BE2C (cell line): ENCODE results near the gene METTL13.

Experiments
- DNase-seq: peaks from one replicate; pipeline ENCODE4 v3.0.0-alpha.2; 2020
- H3K27me3 ChIP-seq: fragments of 250-450 bp; sonication (Bioruptor Pico); 2 replicates; pipeline ENCODE4 v1.5.1; 2020; ENCODE audit warnings: mild to moderate bottlenecking
- H3K36me3 ChIP-seq: fragments of 250-450 bp; sonication (Bioruptor Pico); 2 replicates; pipeline ENCODE4 v1.5.1; 2020; ENCODE audit warnings: mild to moderate bottlenecking
- H3K4me1 ChIP-seq: fragments of 250-450 bp; sonication (Bioruptor Pico); 2 replicates; pipeline ENCODE4 v1.5.1; 2020
- H3K4me3 ChIP-seq: 2 replicates; pipeline ENCODE4 v1.5.1; 2011; ENCODE audit warnings: low read depth, low read length
- H3K9me3 ChIP-seq: fragments of 250-450 bp; sonication (Bioruptor Pico); 2 replicates; pipeline ENCODE4 v1.5.1; 2020
- TF ChIP-seq, protein P1 (sequence below): IDR thresholded peaks from 2 replicates; pipeline ENCODE4 v1.5.1; 2012; ENCODE audit warnings: mild to moderate bottlenecking, low read depth, low read length

Gene METTL13

GRCh38 chr1:171826973-171827372, 45.5 kb downstream of the METTL13 start:
- H3K4me1 ChIP-seq: no peaks in the 10 kb centered on the region
- H3K4me3 ChIP-seq: no peak overlapping the region
- H3K9me3 ChIP-seq: peaks cover 5% of the 10 kb centered on the region; the same call in 1 of the 2 replicates
- H3K27me3 ChIP-seq: no peaks in the 10 kb centered on the region
- DNase-seq: no peak
- no peaks in the 10 kb centered on the region for H3K36me3 ChIP-seq
- TF ChIP-seq, protein P1, sequence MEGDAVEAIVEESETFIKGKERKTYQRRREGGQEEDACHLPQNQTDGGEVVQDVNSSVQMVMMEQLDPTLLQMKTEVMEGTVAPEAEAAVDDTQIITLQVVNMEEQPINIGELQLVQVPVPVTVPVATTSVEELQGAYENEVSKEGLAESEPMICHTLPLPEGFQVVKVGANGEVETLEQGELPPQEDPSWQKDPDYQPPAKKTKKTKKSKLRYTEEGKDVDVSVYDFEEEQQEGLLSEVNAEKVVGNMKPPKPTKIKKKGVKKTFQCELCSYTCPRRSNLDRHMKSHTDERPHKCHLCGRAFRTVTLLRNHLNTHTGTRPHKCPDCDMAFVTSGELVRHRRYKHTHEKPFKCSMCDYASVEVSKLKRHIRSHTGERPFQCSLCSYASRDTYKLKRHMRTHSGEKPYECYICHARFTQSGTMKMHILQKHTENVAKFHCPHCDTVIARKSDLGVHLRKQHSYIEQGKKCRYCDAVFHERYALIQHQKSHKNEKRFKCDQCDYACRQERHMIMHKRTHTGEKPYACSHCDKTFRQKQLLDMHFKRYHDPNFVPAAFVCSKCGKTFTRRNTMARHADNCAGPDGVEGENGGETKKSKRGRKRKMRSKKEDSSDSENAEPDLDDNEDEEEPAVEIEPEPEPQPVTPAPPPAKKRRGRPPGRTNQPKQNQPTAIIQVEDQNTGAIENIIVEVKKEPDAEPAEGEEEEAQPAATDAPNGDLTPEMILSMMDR: no peak

GRCh38 chr1:171828794-171829193, 47.3 kb downstream of the METTL13 start:
- DNase-seq: no peak
- Histone ChIP-seq H3K4me1 (no peaks in the 10 kb centered on the region), H3K36me3 (no peaks in the 10 kb centered on the region)

GRCh38 chr1:171833091-171833825, 51.8 kb downstream of the METTL13 start:
- no peaks in the 10 kb centered on the region for H3K27me3 ChIP-seq
- no peaks in the 10 kb centered on the region for H3K36me3 ChIP-seq
- no peak for DNase-seq
- H3K4me1 ChIP-seq: no peaks in the 10 kb centered on the region
- no peak overlapping the region for H3K4me3 ChIP-seq
- TF ChIP-seq, protein P1: no peak
- H3K9me3 ChIP-seq: no peaks in the 10 kb centered on the region

More at GRCh38 chr1:171828794-171829193, 47.3 kb downstream of the METTL13 start:
- Histone ChIP-seq H3K27me3 (no peaks in the 10 kb centered on the region), H3K4me3 (no peak overlapping the region), H3K9me3 (peaks cover 5% of the 10 kb centered on the region; the same call in 1 of the 2 replicates)
- TF ChIP-seq, protein P1: no peak

DNA sequence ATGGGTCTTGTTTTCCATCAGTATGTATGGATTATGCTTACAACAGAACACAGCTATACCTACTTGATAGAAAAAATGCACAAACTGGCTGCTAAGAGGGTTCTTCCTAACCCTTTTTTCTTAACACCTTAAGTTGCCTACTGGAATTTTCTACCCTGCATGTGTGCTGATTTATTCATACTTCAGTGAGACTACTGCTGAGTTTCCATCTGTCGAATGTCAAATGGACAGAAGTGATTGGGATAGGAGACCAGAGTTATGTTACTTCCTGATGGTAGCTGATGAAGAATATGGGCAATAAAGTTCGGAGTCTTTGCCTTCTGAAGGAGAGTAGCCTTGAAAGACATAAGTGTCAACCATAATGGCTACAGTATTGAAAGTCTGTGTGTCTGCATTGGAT, 53.4 kb downstream of the METTL13 start:
- peaks cover 8% of the 10 kb centered on the region for H3K27me3 ChIP-seq
- H3K4me3 ChIP-seq: no peak overlapping the region
- no peaks in the 10 kb centered on the region for H3K4me1 ChIP-seq
- H3K36me3 ChIP-seq: no peaks in the 10 kb centered on the region
- TF ChIP-seq, protein P1: no peak
- no peak for DNase-seq
- H3K9me3 ChIP-seq: no peaks in the 10 kb centered on the region

GRCh38 chr1:171835891-171836290, 54.4 kb downstream of the METTL13 start:
- Histone ChIP-seq H3K27me3 (peaks cover 19% of the 10 kb centered on the region), H3K9me3 (no peaks in the 10 kb centered on the region)
- TF ChIP-seq, protein P1: no peak

More at GRCh38 chr1:171835891-171836290, 54.4 kb downstream of the METTL13 start:
- Histone ChIP-seq H3K4me3 (no peak overlapping the region), H3K4me1 (no peaks in the 10 kb centered on the region), H3K36me3 (no peaks in the 10 kb centered on the region)
- no peak for DNase-seq
